ENCODE data around the gene TBC1D2B.

- no peak for TF ChIP-seq ZFX (IDR thresholded peaks at IDR 0.05)
- TF ChIP-seq CTCF (conservative IDR thresholded peaks at IDR 0.05): no peak
Observed at GRCh38 chr15:78050826-78051225, 26.7 kb downstream of the TBC1D2B start.
